HG02852 (cell line): ENCODE results near the gene SLIT1.

Source experiments
- ATAC-seq: cut with Tn5 transposase; IDR thresholded peaks from one replicate; pipeline ENCODE4 v1.9.1; 2021; ENCODE audit warnings: mild to moderate bottlenecking, moderate library complexity; ENCODE audit not compliant: unreplicated experiment

Gene SLIT1

DNA sequence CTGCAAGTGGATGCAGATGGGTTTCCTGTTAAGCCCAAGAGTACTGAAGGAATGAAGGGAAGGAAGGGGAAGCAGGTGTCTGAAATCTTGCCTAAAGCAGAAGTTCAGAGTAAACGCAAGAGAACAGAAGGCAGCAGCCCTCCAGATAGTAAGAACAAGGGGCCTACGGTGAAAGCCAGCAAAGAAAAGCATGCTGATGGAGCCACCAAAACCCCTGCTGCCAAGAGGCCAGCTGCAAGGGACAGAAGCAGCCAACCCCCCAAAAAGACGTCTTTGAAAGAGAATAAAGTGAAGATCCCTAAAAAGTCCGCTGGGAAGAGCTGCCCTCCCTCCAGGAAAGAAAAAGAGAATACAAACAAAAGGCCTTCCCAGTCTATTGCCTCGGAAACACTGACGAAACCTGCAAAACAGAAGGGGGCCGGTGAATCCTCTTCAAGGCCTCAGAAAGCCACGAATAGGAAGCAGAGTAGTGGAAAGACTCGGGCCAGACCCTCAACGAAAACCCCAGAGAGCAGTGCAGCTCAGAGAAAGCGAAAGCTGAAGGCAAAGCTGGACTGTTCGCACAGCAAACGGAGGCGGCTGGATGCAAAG is 201.1 kb downstream of the SLIT1 start:
- peak; percentile 41 for ATAC-seq

DNA sequence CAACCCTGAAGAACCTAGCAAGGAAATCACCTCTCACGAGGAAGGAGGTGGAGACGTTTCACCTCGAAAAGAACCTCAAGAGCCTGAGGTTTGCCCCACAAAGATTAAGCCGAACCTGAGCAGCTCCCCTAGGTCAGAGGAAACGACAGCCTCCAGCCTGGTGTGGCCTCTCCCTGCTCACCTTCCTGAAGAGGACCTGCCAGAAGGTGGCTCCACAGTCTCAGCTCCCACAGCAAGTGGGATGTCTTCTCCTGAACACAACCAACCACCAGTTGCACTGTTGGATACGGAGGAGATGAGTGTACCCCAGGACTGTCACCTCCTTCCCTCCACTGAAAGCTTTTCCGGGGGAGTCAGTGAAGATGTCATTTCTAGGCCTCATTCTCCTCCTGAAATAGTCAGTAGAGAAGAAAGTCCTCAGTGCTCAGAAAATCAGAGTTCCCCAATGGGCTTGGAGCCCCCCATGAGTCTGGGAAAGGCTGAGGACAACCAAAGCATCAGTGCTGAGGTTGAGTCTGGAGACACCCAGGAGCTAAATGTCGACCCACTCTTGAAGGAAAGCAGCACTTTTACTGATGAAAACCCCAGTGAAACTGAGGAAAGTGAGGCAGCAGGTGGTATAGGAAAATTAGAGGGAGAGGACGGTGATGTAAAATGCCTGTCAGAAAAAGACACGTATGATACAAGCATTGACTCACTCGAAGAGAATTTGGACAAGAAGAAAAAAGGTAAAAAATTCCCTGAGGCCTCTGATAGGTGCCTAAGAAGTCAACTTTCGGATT is 203.4 kb downstream of the SLIT1 start:
- no peak for ATAC-seq

DNA sequence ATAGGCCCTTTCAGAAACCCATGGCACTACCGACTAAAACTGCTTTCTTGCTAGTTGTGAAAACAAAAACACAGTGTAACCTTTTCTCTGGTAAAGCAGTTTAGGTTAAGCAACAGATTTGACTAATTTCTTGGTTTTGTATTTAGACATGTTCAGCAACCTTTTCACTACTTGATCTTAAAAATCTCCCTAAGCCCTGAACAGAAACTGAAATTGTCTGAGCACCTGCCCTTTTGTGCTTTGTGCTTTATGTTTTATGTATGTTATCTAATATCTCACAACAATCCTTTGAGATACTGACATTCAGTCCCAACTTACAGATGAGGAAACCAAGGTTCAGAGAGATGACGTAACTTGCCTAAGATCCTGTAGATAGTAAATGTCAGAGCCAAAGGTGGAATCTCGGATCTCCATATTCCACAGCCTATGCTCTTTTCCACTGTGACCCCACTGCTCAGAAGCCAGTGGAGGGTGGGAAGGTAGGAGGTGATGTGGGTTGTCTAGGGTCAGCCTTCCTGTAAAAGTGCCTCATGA is 207.1 kb downstream of the SLIT1 start:
- peak; percentile 74 for ATAC-seq

DNA sequence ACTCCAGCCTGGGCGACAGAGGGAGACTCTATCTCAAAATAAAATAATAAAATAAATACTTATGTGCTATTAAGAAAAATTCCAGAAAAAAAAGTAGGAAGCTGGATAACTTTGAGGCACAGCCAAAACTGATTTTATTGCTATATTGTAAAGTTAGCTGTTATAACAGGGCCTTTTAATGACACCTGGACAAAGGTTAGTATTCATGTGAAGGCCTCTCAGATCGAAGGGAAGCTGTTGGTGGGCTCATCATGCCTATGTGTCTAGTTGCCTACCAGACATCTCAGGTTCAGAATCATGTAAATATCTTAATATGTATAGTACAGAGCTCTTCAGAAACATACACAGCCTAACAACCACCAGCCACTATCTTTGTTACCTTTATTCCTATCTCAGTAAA is 210.6 kb downstream of the SLIT1 start:
- ATAC-seq: no peak

DNA sequence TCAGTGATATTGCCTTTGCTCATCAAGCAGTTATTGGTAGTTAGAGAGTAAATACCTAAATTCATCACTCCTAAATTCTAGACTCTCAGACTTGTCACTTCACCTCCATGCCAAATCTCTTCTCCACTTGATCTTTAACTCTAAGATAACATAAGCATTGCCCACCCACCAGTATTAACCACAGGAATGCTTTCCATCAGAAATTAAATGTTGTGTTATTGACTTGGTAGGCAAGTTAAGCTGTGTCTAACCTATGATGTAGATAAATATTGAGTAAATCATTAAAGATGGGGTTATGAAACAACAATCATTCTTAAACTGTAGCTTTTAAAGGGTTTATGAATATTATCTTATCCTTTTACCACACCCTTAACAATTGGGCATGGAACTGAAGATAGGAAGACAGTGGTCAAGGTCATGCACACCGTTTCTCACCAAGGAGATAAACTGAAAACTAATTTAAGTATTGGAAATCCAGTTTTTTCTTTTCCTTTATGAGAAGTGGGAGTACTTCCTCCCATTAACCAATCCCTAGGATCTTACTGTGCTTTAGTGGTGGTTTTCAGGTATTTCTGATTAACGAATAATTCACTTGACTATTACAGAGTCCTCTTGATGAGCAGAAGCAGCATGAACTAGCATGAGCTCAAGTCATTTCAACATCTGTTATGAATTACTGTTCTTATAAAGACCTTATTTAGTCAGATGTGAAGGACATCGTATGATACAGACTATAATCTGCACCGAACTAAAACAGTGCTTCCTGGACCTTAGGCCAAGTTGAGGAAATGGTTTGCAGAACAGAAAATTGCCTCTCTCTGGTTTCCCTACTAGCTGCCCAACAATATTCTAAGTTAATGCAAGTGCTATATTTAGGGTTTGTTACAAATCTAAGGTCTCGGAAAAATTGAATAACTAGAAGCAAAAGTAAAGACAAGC is 211.7 kb downstream of the SLIT1 start:
- no peak for ATAC-seq

DNA sequence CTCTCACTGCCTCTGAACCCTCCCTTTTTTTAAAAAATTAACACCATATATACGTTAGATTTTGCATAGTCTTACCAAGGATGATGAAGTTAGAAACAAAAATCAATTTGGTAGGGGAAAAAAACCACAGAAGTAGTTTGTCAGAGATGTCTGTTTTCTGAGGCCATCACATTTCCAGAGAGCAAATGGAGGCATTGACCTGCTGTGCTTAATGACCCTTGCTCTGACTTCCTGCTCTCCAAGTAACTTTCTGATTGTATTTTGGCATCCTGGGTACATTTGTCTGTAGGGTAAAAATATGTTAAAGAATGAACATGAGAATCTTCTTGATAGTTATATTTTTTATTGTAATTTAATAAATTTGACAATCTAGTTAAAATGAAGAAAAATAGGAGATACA is 213.5 kb downstream of the SLIT1 start:
- ATAC-seq: no peak

DNA sequence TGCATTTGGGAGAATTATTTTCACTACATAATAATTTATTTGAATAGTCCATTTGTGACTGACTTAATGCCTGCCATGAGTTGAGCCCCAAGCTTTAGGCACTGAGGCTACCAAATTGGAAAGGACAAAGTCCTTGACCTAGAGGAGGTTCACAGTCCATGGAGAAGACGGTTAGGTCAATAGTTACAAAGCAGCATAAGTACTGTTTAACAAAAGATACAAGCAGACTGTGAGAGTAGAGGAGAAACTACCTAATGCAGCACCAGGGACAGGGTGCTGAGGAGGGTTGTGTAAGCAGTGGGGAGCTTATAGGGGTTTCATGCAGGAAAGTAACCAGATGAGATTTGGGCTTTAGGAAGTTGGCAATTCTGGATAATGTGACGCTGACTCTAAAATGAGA is 214.4 kb downstream of the SLIT1 start:
- no peak for ATAC-seq

DNA sequence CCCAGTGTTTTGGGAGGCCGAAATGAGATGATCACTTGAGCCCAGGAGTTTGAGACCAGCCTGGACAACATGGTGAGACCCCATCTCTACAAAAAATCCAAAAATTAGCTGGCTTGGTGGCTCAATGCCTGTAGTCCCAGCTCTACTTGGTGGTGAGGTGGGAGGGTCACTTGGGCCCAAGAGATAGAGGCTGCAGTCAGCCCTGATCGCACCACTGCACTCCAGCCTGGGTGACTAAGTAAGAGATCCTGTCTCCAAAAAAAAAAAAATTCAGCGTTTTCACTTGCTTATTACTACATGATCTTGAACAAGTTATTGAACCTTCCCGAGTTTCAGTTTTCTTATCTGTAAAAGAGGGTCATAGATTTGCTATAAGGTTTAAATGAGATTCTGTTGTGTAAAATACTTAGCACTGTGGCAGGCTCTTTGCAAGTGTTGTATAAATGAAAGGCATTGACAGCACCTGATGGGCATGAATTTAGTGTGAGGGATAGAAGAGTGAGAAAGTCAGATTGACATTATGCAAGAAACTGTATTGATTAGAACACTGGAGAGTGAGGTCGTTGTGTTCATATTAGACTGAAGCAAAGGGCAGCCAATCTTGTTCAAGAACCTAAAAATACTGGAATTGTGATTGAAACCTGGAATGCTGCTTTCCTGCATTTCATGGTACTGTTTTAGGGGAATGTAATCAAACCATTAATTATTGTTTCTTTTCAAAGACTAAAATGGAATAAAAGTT is 216.9 kb downstream of the SLIT1 start:
- ATAC-seq: no peak

DNA sequence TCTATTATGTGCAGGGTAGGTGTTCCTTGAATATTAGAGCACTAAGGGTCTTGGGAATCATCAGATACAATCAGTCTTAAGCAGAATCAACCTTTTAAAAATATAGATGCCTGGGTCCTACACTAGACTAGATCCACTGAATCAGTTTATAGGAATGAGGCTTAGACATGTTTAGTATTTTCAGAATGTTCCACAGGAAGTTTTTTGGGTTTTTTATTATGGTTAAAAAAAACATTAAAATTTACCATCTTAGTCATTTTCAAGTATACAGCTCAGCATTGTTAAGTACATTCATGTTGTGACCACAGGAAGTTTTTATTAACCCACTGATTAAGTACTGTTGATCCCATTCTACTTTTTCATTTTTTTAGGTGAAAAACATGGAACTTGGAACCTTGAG is 217.9 kb downstream of the SLIT1 start:
- no peak for ATAC-seq

DNA sequence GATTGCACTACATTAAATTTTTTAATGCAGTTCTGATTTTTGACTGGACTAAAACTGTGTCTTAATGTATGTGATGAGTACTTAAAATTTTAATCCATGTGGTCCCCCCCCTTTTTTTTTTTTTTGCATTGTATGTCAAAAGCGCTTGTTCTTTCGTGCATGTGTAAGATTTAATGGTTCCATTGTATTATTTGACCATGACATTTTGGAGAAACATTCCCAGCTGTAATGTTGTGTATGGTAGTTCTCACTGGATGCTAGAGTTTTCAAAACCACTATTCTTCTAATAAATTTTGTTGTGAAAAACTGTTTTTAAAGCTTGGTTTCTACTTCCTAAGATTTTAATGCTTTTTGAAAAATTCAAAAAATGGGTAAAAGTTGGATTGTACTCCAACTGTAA is 221.6 kb downstream of the SLIT1 start:
- ATAC-seq: no peak

DNA sequence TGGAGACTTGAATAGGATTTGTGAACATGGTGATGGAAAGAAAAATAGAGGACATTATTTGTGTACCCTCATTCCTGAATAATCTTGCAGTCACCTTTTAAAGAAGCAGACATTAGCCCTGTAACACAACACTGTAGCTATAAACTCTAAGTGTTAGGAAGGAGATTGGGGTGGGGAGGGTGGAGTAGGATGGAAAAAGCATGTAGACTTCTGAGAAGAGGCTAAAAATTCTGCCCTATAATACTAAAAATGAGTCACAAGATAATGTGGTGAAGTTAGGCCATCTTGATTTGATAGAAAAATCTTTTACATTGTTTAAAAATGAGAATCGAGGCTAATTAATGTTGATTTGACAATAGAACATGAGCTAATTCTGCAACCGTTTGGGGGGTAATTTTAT is 224.9 kb downstream of the SLIT1 start:
- no peak for ATAC-seq

DNA sequence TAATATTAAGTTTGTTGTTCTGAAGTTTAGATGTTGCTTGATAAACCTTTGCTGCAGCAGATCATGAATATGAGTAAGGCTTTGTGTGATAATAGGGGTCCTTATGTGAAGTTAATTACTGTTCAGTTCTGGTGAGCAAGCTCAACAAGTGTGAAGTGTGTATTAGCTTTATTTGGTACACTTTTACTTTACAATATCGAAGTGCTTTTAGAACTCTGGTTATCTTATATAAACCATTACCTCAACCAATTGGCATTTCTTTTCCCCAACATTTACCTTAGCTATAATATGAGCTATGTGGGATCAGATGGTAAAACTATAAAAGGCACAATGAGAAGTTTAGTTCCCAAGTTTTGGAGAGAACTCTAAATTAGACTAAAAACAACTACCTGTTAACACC is 226.0 kb downstream of the SLIT1 start:
- no peak for ATAC-seq

DNA sequence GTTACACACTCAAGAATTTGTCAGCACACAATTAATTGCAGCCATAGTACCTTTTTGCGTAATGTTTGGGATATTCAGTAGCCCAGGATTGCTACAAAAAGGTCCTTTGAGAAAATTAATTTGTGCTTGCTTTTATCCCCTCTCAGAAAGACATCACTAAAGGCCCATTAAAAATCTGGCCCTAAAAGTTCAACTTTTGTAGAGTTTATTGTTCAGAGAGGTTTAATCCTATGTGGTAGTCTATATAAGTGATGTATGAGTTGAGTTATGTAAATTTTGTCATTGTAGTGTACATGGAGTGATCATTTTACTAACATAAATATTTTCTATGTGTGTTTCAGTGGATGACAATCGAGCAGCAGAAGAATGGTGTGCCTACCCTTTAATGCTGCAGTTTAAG is 227.7 kb downstream of the SLIT1 start:
- ATAC-seq: no peak

DNA sequence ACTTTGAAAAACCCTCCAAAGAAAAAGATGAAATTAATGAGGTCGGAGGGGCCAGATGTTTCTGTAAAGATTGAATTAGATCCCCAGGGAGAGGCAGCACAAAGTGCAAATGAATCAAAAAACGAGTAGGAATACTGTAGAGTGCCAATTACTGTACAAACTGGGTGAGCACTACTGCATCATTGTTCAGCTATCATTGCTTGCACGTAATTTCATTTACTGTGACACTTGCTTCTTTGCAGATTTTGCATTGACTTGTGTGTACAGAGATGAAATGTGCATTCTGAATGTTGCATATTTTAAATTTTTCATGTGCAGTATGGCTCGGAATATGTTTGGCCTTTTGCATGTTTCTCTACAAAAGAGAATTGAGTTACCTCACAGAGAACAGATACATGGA is 230.0 kb downstream of the SLIT1 start:
- ATAC-seq: no peak

DNA sequence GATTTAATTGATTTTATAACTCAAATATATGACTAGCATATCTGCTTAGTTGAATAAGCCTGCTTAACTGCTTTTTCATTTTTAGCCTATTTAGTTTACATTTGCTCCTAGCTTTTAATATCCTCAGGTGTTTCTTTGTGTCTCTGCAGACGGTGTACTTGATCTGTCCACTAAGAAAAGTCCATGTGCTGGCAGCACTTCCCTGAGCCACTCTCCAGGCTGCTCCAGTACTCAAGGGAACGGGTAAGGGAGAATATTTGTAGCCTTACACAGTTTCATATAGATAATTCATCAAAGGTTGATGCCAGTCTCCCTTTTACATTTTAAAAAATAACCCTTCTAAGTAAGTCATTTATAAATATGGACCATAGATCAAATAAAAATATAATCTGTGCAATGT is 233.8 kb downstream of the SLIT1 start:
- no peak for ATAC-seq

DNA sequence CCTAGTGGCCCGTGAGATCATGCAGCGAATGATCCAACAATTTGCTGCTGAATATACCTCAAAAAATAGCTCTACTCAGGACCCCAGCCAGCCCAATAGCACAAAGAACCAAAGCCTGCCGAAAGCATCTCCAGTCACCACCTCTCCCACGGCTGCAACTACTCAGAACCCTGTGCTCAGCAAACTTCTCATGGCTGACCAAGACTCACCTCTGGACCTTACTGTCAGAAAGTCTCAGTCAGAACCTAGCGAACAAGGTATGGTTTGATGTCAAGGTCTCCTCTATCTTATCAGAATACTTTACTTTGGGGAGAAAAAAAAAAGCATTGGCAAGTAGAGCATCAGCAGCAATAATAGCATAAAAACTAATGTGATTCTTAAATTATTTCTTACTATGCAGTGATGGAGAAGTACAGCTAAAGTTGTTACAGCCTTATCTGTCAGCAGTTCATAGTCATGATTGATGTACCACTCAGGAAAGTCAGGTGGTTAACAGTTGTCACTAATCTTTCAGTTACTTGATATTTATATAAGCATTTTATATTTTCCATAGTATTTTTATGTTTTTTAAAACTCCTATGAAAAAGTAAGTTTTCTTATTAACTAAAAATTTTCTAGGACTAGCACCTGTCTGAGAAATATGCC is 236.6 kb downstream of the SLIT1 start:
- no peak for ATAC-seq
